ENCODE data around the gene GALNT7.

GALNT7 gene

GRCh38 chr4:173333658-173334084 lies 165.1 kb downstream of the GALNT7 start:
- TF ChIP-seq CTCF (IDR thresholded peaks at IDR 0.05; ENCODE audit: low read depth, low read length), result no peak
- H3K4me3 ChIP-seq (ENCODE audit: low read depth, low read length), result peak overlapping the region; percentile 97

DNA sequence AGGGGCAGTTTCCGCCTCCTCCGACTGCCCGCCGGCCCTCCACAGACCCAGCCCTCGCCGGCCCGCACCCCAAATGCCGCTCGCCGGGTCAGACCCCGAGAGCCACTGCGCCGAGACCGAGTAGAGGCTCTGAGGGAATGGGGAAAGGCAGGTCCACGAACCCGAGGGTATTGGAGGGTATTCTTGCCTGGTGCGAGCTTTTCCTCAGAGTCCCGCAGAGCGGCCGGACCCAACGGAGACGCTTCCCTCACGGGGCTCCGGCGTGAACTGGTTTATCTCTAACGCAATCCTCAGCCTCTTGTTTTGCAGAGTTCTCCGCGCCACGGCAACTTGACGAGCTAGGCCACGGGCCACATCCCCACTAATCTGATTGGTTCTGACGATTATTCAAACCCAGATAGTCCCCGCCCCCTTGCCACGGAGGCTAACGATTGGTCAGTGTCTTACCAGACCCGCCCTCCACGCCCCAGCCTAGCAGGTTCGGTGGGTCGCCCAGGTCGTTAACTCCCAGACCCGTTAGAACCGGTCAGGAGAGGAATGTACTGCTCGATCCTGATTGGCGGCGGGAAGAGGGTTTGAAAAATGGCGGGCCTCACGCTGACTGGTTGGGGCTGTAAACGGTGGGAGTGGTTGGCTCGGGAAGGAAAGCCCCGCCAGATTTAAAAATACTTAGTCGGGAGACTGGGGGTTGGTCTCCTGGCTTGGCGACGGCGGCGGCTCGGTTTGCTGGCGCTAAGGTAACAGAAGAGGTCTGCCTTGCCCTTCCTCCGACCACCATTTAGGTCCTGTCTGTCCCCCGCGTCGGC lies 165.7 kb downstream of the GALNT7 start, which contains the start of gene HMGB2:
Gene HMGB2, minus strand, starts transcription at position 274 of the 806 bp plus-strand sequence. CDS start 709 bp downstream, outside the sequence.
- peak within 1 kb of the TSS; percentile 97 for H3K4me3 ChIP-seq (ENCODE audit: low read depth, low read length)

GRCh38 chr4:173334891-173335752 lies 166.5 kb downstream of the GALNT7 start:
- no peak for TF ChIP-seq CTCF (IDR thresholded peaks at IDR 0.05; ENCODE audit: low read depth, low read length)
- H3K4me3 ChIP-seq (ENCODE audit: low read depth, low read length), result peak overlapping the region; percentile 97

More for the DNA sequence above, 165.7 kb downstream of the GALNT7 start, which contains the start of gene HMGB2:
- TF ChIP-seq CTCF (IDR thresholded peaks at IDR 0.05; ENCODE audit: low read depth, low read length), result no peak

- TF ChIP-seq CTCF (IDR thresholded peaks at IDR 0.05; ENCODE audit: low read depth, low read length), result no peak
- no peak overlapping the region for H3K4me3 ChIP-seq (ENCODE audit: low read depth, low read length)
Measured at GRCh38 chr4:173337463-173337862, 168.9 kb downstream of the GALNT7 start.

GRCh38 chr4:173343832-173344397 lies 175.3 kb downstream of the GALNT7 start:
- no peak for TF ChIP-seq CTCF (IDR thresholded peaks at IDR 0.05; ENCODE audit: low read depth, low read length)
- H3K4me3 ChIP-seq (ENCODE audit: low read depth, low read length), result no peak overlapping the region

DNA sequence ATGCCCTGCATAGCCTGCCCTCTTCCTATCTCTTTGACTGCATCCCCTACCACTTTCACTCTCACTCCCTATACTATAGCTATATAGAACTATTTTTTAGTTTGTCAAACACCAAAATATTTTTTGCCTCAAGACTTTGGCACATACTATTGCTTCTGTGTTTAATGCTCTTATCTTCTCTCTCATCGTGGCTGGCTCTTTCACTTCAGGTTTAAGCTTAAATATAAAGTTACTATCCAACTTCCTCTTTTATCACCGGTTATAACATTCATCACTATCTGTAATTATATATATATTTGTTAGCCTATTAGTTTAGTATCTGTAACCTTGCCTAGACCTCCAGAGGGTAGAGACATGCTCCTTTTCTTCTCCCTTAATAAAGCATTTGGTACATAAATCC lies 177.0 kb downstream of the GALNT7 start:
- no peak for TF ChIP-seq CTCF (IDR thresholded peaks at IDR 0.05; ENCODE audit: low read depth, low read length)
- no peak overlapping the region for H3K4me3 ChIP-seq (ENCODE audit: low read depth, low read length)

Data from WI38 (cell line).